Measurements from ENCODE around the gene PPP1R14C.

- TF ChIP-seq CTCF (IDR thresholded peaks at IDR 0.05; ENCODE audit: poor library complexity) (no peak), EZH2 (IDR thresholded peaks at IDR 0.05; ENCODE audit: borderline replicate concordance) (no peak), EZH2phosphoT487 (IDR thresholded peaks at IDR 0.05; ENCODE audit: low read depth, severe bottlenecking, unreplicated experiment) (no peak)
These were observed 84.4 kb downstream of the PPP1R14C start for GRCh38 chr6:150227281-150227680.
